ENCODE measurements around the gene CDH24. TPM values are rescaled to one million over a fixed set of nuclear protein-coding genes. Genes with fewer than 3 reads are reported as not detected.
"Not testable (repeated sequence)": the region's sequence is repeated elsewhere in the genome, so short reads cannot be mapped to it uniquely, and the experiment has no call there.

Gene CDH24
- total RNA-seq, 6 donors from 2014 or later, result 2.0 to 8.0 (median 4.2) TPM

DNA sequence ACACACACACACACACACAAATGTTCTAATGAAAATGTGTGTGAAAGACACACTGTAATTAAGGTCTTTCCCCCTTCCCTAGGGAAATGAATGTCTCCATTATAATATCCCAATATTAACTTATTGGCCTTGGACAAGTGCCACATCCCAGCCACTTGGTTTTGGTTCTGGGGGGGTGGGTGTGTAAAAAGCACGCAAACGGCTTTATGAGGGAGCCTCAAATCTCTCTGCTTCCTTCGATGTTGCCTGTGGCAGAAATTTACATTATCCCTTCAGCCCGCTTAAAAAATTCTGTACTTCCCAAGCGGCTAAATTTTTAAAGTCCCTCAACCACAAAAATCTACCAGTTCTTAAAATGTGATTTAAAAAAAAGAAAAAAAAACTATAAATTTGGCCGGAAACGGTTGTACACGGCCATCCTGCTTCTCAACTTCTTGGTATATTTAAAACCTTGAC lies 47.8 kb downstream of the CDH24 start:
- H3K9me3 ChIP-seq, result no peaks in the 10 kb centered on the region
- H3K27ac ChIP-seq, result peak overlapping the region; percentile 72 to 85 (median 82)
- no peak for ATAC-seq (ENCODE audit: low FRiP score in 2 of 2)
- no peaks in the 10 kb centered on the region for H3K36me3 ChIP-seq
- TF ChIP-seq POLR2A (IDR thresholded peaks at IDR 0.05), result no peak
- TF ChIP-seq, protein P1, sequence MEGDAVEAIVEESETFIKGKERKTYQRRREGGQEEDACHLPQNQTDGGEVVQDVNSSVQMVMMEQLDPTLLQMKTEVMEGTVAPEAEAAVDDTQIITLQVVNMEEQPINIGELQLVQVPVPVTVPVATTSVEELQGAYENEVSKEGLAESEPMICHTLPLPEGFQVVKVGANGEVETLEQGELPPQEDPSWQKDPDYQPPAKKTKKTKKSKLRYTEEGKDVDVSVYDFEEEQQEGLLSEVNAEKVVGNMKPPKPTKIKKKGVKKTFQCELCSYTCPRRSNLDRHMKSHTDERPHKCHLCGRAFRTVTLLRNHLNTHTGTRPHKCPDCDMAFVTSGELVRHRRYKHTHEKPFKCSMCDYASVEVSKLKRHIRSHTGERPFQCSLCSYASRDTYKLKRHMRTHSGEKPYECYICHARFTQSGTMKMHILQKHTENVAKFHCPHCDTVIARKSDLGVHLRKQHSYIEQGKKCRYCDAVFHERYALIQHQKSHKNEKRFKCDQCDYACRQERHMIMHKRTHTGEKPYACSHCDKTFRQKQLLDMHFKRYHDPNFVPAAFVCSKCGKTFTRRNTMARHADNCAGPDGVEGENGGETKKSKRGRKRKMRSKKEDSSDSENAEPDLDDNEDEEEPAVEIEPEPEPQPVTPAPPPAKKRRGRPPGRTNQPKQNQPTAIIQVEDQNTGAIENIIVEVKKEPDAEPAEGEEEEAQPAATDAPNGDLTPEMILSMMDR (IDR thresholded peaks at IDR 0.05), result no peak
- no peak for TF ChIP-seq POLR2AphosphoS5 (IDR thresholded peaks at IDR 0.05)
- no peak for TF ChIP-seq EP300 (IDR thresholded peaks at IDR 0.05)
- H3K4me1 ChIP-seq, result peaks cover 13 to 33% (median 16%) of the 10 kb centered on the region in 4 donors
- no peaks in the 10 kb centered on the region for H3K27me3 ChIP-seq
- 9 to 15% methylated on average over 8 of the region's 8 CpGs for WGBS, 2 donors
- H3K4me3 ChIP-seq, result peak overlapping the region; percentile 40 to 61 (median 55)
- DNase-seq, result no peak

DNA sequence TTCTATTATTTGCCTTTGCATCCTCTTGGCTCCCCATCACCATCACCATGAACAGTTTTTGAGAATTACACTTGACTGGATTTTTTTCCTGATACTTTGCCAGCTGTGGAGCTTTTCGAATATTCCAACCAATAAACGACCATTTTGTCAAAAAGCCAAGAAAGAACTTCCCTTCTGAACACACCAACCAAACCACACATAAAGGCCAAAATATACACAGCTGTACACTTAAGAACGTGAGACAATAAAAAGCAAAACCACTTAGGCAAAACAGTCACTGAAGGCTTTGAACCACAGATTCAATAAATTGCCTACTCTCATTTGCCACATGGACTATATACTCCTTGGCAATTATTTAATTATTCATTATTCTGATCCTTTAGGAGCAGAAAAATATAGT lies 48.5 kb downstream of the CDH24 start:
- ATAC-seq (ENCODE audit: low FRiP score in 2 of 2), result no peak
- DNase-seq, result no peak
- Histone ChIP-seq H3K36me3 (no peaks in the 10 kb centered on the region), H3K4me1 (peaks cover 13 to 33% (median 16%) of the 10 kb centered on the region in 4 donors), H3K4me3 (no peak overlapping the region), H3K9me3 (no peaks in the 10 kb centered on the region), H3K27me3 (no peaks in the 10 kb centered on the region), H3K27ac (peak overlapping the region in 1 of 4 donors; percentile 14)
- 21 to 34% methylated on average over 3 of the region's 3 CpGs for whole genome bisulfite sequencing, 2 donors
- TF ChIP-seq POLR2AphosphoS5 (IDR thresholded peaks at IDR 0.05) (no peak), POLR2A (IDR thresholded peaks at IDR 0.05) (no peak), EP300 (IDR thresholded peaks at IDR 0.05) (no peak)
- TF ChIP-seq, protein P1 (IDR thresholded peaks at IDR 0.05), result no peak

DNA sequence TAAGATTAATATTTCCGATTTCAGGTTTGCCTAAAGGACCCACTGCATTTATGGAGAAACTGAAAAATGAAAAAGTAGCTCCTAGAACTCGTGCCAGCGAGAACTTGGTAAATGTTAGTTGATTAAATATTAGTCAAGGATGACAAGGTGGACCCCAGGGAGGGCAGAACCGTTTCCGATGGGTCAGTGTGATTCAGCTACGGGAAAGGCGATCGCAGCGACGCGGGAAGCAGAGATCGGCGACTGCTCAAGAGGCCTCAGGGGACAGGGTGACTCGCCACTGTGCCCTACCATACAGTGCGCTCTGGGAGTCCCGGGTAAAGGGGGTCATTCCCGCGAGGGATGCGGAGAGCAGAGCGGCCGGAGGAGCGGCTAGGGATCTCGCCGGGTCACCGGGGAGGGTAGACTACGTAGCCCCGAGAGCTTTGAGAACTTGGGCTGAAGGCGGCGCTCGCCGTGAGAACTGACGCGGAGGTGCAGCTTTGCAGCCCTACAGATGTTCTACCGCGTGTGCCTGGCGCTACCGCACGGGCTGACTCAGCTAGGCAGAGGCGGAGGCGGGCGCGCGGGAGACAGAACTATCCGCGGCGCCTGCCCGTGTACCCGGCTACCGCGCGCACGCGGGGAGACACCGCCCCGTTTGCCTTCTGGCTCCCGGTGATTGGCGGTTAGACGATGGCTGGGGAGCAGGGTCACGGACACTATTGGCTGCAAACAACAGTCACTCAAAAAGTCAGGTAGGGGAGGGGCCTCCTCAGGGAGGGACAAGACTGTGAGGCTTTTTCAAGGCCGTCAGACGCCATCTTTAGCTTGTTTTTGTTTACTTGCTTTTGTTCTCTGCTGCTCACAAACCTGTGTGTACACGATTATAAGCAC lies 50.5 kb downstream of the CDH24 start:
- H3K36me3 ChIP-seq, result no peaks in the 10 kb centered on the region
- peaks cover 13 to 33% (median 16%) of the 10 kb centered on the region in 4 donors for H3K4me1 ChIP-seq
- H3K27me3 ChIP-seq, result no peaks in the 10 kb centered on the region
- no peaks in the 10 kb centered on the region for H3K9me3 ChIP-seq
- 0 to 2% methylated on average over 12 to 56 of the region's 62 CpGs for WGBS, 2 donors
- H3K4me3 ChIP-seq, result peak overlapping the region; percentile 52 to 72 (median 64)
- peak; percentile 99 to 100 for ATAC-seq (ENCODE audit: low FRiP score in 2 of 2)
- H3K27ac ChIP-seq, result peak overlapping the region; percentile 88 to 96 (median 94)
- no peak for TF ChIP-seq EP300 (IDR thresholded peaks at IDR 0.05)
- TF ChIP-seq, protein P1 (IDR thresholded peaks at IDR 0.05), result peak in 2 of 6 experiments; percentile 10 to 41
- TF ChIP-seq POLR2AphosphoS5 (IDR thresholded peaks at IDR 0.05), result peak; percentile 88 to 93
- peak in 3 of 4 donors; percentile 62 to 92 (median 91) for TF ChIP-seq POLR2A (IDR thresholded peaks at IDR 0.05)
- DNase-seq, result peak; percentile 97 to 98

DNA sequence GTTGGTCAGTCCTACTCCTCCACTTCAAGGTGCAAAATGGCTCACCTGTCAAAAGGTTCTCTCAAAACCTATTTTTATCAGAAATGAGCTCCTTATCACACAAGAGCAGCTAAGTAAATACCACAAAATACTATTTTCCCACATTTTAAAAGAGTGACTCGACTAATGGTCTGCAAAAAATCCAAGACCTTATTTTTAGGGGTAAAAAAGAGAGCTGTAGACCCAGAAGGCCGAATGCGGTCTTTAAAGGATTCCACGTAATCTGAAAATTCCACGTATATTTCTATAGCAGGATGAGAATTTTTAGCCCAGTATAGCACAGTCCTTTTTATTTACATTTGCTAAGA lies 51.2 kb downstream of the CDH24 start:
- ATAC-seq (ENCODE audit: low FRiP score in 2 of 2) (no peak), DNase-seq (no peak)
- Histone ChIP-seq H3K9me3 (no peaks in the 10 kb centered on the region), H3K4me1 (peaks cover 13 to 33% (median 16%) of the 10 kb centered on the region in 4 donors), H3K27ac (peak overlapping the region; percentile 88 to 96 (median 94)), H3K36me3 (no peaks in the 10 kb centered on the region), H3K4me3 (peak overlapping the region; percentile 52 to 72 (median 64)), H3K27me3 (no peaks in the 10 kb centered on the region)
- WGBS, 2 donors, result 39 to 42% methylated on average over 5 of the region's 5 CpGs
- no peak for TF ChIP-seq EP300 (IDR thresholded peaks at IDR 0.05)

DNA sequence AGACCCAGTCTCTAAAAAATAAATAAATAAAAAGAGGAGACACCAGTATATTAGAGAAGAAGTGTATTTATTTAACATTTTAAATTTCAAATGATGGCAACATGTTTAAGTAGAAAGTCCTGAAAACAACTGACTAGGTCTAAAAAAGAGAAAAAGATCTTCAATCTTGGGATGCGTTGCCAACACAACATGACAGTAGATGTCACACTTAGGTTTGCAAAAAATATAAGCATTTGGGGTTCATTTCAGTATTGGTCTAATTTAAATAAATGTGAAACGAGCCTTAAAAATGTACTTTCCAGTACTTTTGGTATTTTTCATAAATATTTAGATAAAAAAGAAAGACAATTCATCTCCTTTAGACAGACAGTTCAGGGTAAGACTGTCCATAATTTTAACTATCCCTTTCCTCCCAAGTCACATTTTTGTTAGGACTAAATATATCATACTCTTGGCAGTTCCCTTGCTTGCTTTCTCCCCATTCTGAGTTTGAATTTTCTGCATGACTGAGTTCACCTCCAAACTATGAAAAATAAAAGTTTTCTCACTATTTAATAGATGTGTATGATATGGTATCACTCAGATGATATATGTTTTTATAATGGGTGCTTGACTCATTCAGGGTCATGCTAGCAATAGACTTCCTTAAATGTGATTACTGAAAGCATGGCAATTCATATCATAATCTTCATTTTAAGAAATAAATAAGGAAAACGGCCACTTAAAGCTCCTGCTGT lies 51.7 kb downstream of the CDH24 start:
- H3K36me3 ChIP-seq, result no peaks in the 10 kb centered on the region
- H3K27me3 ChIP-seq, result no peaks in the 10 kb centered on the region
- peaks cover 13 to 32% (median 16%) of the 10 kb centered on the region in 4 donors for H3K4me1 ChIP-seq
- H3K4me3 ChIP-seq, result peak overlapping the region in 1 of 4 donors; percentile 72
- 72 to 74% methylated on average over 3 of the region's 3 CpGs for WGBS, 2 donors
- no peak for ATAC-seq (ENCODE audit: low FRiP score in 2 of 2)
- DNase-seq, result no peak
- TF ChIP-seq, protein P1 (IDR thresholded peaks at IDR 0.05), result no peak
- TF ChIP-seq POLR2AphosphoS5 (IDR thresholded peaks at IDR 0.05) (no peak), EP300 (IDR thresholded peaks at IDR 0.05) (no peak)
- H3K27ac ChIP-seq, result peak overlapping the region; percentile 88 to 96 (median 94)
- no peaks in the 10 kb centered on the region for H3K9me3 ChIP-seq

DNA sequence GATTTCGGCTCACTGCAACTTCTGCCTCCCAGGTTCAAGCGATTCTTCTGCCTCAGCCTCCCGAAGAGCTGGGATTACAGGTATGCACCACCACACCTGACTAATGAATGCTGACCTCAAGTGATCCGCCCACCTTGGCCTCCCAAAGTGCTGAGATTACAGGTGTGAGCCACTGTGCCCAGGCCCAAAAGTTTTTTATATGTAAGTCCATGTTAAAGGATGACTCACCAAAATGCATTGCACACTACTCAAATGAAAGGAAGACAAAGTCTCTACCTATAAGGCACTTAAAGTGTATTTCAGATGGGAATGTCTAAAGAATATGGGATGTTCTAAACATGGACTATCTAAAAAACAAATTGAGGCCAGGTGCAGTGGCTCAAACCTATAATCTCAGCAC lies 53.0 kb downstream of the CDH24 start:
- not testable (repeated sequence) for H3K27ac ChIP-seq; H3K9me3 ChIP-seq; H3K36me3 ChIP-seq; H3K27me3 ChIP-seq; ATAC-seq (ENCODE audit: low FRiP score in 2 of 2); DNase-seq; H3K4me3 ChIP-seq
- peaks cover 13 to 24% (median 16%) of the 10 kb centered on the region in 4 donors for H3K4me1 ChIP-seq
- 95% methylated on average over 4 of the region's 4 CpGs for WGBS, 2 donors

All from upper lobe of left lung (tissue), 6 donors.